HEK293T (cell line): ENCODE measurements around the gene FAM124B.
A peak's percentile ranks its signal among the peaks of the same experiment; 100 is the strongest.

Experiments
- ARNT ChIP-seq: fragments of 450-650 bp; IDR thresholded peaks from 2 replicates; pipeline ENCODE4 v1.6.1; 2017; ENCODE audit warnings: mild to moderate bottlenecking
- BHLHE40 ChIP-seq: fragments of 450-650 bp; IDR thresholded peaks from 2 replicates; pipeline ENCODE4 v1.6.1; 2016; ENCODE audit warnings: mild to moderate bottlenecking, moderate library complexity, borderline replicate concordance
- CTBP1 ChIP-seq: fragments of 450-650 bp; IDR thresholded peaks from 2 replicates; pipeline ENCODE4 v1.6.1; 2016; ENCODE audit warnings: borderline replicate concordance
- ELF4 ChIP-seq: fragments of 450-650 bp; IDR thresholded peaks from 2 replicates; pipeline ENCODE4 v1.6.1; 2017; ENCODE audit warnings: antibody characterized with exemption
- FOXM1 ChIP-seq: fragments of 450-650 bp; IDR thresholded peaks from 2 replicates; pipeline ENCODE4 v1.6.1; 2017; ENCODE audit warnings: mild to moderate bottlenecking, borderline replicate concordance
- L3MBTL2 ChIP-seq: fragments of 450-650 bp; conservative IDR thresholded peaks from 2 replicates; pipeline ENCODE4 v1.6.1; 2016; ENCODE audit warnings: mild to moderate bottlenecking
- LEF1 ChIP-seq: fragments of 450-650 bp; IDR thresholded peaks from 2 replicates; pipeline ENCODE4 v1.6.1; 2017; ENCODE audit warnings: mild to moderate bottlenecking, borderline replicate concordance
- NFRKB ChIP-seq: fragments of 450-650 bp; IDR thresholded peaks from 2 replicates; pipeline ENCODE4 v1.6.1; 2016; ENCODE audit warnings: mild to moderate bottlenecking, moderate library complexity
- SP1 ChIP-seq: fragments of 450-650 bp; IDR thresholded peaks from 2 replicates; pipeline ENCODE4 v1.6.1; 2017
- SUZ12 ChIP-seq: fragments of 450-650 bp; IDR thresholded peaks from 2 replicates; pipeline ENCODE4 v1.6.1; 2016; ENCODE audit warnings: mild to moderate bottlenecking
- ZNF384 ChIP-seq: fragments of 450-650 bp; IDR thresholded peaks from 2 replicates; pipeline ENCODE4 v1.6.1; 2016
- TF ChIP-seq, protein P1 (sequence below): fragments of 450-650 bp; IDR thresholded peaks from 2 replicates; pipeline ENCODE4 v1.6.1; 2016

DNA sequence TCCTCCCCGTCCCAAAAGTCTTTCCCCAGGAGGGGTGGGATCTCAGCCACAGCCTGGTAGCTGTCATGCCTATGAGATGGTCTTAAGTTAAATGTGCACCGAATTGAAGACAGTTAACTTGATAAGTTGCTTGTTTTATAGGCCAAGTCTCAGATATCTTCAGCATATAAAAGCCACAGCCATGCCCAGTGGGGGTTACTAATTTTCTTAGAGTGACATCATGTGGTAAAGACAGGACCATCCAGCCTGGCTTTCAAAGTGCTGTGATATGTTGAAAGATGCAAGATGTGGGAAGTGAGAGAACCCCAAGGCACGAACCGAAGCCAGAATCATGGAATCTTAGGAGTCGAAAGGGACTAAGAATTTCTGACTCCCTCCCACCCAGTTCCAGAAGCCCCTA lies 42.1 kb upstream of the FAM124B start:
- no peak for TF ChIP-seq ZNF384
- no peak for TF ChIP-seq L3MBTL2
- TF ChIP-seq FOXM1, result no peak
- TF ChIP-seq CTBP1, result 0 out of 2 replicates have a peak, but pooled peaks have one; percentile 19
- TF ChIP-seq SUZ12, result no peak
- TF ChIP-seq, protein P1, sequence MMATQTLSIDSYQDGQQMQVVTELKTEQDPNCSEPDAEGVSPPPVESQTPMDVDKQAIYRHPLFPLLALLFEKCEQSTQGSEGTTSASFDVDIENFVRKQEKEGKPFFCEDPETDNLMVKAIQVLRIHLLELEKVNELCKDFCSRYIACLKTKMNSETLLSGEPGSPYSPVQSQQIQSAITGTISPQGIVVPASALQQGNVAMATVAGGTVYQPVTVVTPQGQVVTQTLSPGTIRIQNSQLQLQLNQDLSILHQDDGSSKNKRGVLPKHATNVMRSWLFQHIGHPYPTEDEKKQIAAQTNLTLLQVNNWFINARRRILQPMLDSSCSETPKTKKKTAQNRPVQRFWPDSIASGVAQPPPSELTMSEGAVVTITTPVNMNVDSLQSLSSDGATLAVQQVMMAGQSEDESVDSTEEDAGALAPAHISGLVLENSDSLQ, result peak; percentile 51
- no peak for TF ChIP-seq LEF1
- TF ChIP-seq SP1, result no peak
- no peak for TF ChIP-seq NFRKB
- TF ChIP-seq ARNT, result no peak
- TF ChIP-seq BHLHE40, result no peak
- no peak for TF ChIP-seq ELF4
